PC-3 (cell line): ENCODE measurements around the gene FLNB.

Experiments
- CTCF ChIP-seq: fragments of 300-600 bp; sonication (generic); conservative IDR thresholded peaks from 2 replicates; pipeline ENCODE4 v1.5.1; 2017; ENCODE audit warnings: antibody characterized with exemption, low read depth, mild to moderate bottlenecking, low read length
- EZH2 ChIP-seq: fragments of 300-600 bp; sonication (generic); IDR thresholded peaks from one replicate; pipeline ENCODE4 v1.6.1; 2017; ENCODE audit warnings: antibody characterized with exemption, mild to moderate bottlenecking, low read length; ENCODE audit not compliant: unreplicated experiment
- EZH2phosphoT487 ChIP-seq: fragments of 300-600 bp; sonication (generic); IDR thresholded peaks from 2 replicates; pipeline ENCODE4 v1.6.1; 2018; ENCODE audit warnings: mild to moderate bottlenecking, antibody characterized with exemption, low read length, borderline replicate concordance

GRCh38 chr3:58013099-58013498 lies 4.9 kb downstream of the FLNB start:
- TF ChIP-seq CTCF (no peak), EZH2 (no peak), EZH2phosphoT487 (no peak)
